GM10266 (cell line): ENCODE measurements around the gene SPPL3.
A peak's percentile ranks its signal among the peaks of the same experiment; 100 is the strongest.

Experiments
- DNase-seq: peaks from one replicate; pipeline ENCODE4 v3.0.0; 2012; ENCODE audit errors: extremely low spot score
- CTCF ChIP-seq: IDR thresholded peaks from 2 replicates; pipeline ENCODE4 v1.5.1; 2012; ENCODE audit warnings: mild to moderate bottlenecking, low read depth; ENCODE audit not compliant: control insufficient read depth, insufficient read depth; ENCODE audit errors: missing control alignments

SPPL3 gene

DNA sequence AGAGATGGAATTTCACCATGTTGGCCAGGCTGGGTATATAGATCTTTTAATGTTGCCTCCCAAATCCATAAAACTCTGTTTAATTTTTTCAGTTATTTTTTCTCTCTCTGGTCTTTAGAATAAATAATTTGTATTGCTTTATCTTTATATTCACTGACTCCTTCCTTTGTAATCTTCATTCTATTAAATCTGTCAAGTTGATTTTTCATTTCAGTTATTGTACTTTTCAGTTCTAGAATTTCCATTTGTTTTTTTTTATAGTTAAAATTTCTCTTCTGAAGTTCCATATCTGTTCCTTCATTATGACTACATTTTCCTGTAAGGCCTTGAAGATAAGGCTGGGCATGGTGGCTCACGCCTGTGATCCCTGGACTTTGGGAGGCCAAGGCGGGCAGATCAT lies 13.6 kb upstream of the SPPL3 start:
- DNase-seq = no peak
- no peak for TF ChIP-seq CTCF

DNA sequence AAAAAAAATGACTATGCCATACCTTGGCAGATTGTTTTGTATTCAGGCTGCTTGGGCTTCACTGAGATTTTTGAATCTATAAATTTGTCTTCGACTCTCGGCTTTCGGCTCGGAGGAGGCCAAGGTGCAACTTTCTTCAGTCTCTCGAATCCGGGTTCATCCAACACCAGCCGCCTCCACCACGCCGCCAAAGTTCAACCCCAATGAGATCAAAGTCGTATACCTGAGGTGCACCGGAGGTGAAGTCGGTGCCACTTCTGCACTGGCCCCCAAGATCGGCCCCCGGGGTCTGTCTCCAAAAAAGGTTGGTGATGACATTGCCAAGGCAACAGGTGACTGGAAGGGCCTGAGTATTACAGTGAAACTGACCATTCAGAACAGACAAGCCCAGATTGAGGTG lies 12.4 kb upstream of the SPPL3 start:
- no peak for DNase-seq
- no peak for TF ChIP-seq CTCF

DNA sequence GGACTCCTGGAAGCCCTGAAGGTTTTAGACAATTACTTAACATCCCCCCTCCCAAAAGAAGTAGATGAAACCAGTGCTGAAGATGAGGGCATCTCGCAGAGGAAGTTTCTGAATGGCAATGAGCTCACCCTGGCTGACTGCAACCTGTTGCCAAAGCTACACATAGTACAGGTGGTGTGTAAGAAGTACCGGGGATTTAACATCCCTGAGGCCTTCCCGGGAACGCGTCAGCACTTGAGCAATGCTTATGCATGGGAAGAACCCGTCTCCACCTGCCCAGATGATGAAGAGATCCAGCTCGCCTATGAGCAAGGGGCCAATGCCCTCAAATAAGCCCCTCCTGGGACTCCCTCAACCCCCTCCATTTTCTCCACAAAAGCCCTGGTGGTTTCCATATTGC lies 10.6 kb upstream of the SPPL3 start:
- no peak for DNase-seq
- TF ChIP-seq CTCF = no peak

GRCh38 chr12:120909633-120910298 lies 5.6 kb upstream of the SPPL3 start:
- TF ChIP-seq CTCF = no peak
- peak; percentile 47 for DNase-seq

GRCh38 chr12:120905856-120906384 lies 1.8 kb upstream of the SPPL3 start:
- no peak for DNase-seq
- no peak for TF ChIP-seq CTCF

DNA sequence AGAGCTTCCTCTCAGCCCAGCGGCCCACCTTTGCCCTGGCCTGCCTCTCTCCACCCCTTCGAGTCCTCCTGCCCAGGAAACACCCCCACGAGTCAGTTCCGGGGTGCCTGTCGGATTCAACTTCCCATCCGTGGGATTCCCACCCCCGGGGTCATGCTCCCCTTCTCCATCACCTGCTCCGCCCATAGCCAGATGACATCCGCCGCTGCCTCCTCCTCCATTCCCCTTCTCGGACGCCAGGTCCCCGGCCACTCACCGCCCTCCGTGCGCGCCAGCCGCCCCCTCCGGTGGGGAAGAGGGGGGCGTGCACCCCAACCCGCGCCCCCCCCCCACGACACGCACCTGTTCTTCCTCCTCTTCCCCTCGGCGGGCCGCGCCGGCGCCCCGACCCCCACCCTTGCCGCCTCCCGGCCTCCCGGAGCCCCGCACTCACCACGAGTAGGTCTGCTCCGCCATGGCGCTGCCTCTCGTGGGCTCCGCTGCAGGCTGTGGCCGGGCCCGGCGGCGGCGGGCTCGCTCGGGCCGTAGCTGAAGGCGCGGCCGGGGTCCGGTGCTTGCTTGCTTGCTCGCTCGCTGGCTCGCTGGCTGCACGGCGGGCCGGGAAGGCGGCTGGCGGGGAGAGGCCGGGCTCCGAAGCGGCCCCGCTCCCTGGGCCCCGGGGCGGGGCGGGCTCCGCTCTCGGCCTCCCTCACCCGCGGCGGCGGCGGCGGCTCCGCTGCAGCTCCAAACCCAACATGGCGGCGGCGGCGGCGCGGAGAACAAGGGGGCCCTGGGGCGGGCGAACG lies 554 bp downstream of the SPPL3 start:
- DNase-seq = peak; percentile 81
- no peak for TF ChIP-seq CTCF
